GM19328 (cell line): ENCODE results near the gene PLA2G5.

Experiments
- ATAC-seq: cut with Tn5 transposase; IDR thresholded peaks from one replicate; pipeline ENCODE4 v1.9.1; 2021; ENCODE audit warnings: mild to moderate bottlenecking, moderate library complexity; ENCODE audit not compliant: unreplicated experiment

Gene PLA2G5

DNA sequence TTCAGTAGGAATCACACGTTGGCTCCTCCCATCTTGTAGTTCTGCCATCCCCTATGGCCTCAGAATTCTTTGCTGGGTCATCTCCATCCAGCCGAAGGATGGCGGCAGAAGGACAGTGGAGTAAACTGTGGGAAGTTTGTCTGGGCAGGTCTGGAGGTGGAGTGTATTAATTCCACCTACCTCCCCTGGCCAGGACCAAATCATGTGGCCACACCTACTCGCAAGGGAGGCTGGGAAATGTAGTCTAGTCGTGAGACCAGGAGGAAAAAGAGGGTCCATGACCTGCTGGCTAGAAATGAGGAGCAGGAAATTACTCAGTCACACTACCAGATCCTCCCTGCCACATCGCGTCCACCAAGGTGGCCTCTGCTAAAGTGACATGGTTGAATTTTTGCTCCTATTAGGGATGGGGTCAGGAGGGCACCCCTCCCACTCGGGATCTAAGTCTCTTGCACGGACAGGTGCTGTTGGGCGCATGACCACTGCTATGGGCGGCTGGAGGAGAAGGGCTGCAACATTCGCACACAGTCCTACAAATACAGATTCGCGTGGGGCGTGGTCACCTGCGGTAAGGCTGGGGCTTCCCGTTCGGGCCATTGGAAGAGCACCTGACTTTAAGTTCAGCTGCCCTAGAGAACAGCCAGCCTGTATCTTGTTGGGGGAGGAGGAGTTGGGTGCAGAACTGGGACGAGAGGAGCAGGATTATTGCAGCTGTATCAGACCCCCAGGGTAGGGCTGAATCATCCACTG lies 19.5 kb downstream of the PLA2G5 start:
- ATAC-seq: no peak

- ATAC-seq: no peak
Measured at GRCh38 chr1:20090119-20090518, 20.1 kb downstream of the PLA2G5 start.

- ATAC-seq: no peak
Measured at GRCh38 chr1:20090641-20091040, 20.6 kb downstream of the PLA2G5 start.

DNA sequence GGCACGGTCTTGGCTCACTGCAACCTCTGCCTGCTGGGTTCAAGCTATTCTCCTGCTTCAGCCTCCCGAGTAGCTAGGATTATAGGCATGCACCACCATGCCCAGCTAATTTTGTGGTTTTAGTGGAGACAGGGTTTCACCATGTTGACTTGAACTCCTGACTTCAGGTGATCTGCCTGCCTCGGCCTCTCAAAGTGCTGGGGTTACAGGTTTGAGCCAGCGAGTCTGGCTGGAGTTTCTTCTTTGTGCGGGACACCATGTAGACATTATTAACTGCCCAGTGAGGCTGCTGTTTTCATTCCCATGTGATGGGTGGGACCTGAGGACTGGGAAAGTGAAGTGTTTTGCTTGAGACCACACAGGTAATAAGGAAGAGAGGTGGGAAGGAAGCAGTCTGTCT lies 23.3 kb downstream of the PLA2G5 start:
- no peak for ATAC-seq

DNA sequence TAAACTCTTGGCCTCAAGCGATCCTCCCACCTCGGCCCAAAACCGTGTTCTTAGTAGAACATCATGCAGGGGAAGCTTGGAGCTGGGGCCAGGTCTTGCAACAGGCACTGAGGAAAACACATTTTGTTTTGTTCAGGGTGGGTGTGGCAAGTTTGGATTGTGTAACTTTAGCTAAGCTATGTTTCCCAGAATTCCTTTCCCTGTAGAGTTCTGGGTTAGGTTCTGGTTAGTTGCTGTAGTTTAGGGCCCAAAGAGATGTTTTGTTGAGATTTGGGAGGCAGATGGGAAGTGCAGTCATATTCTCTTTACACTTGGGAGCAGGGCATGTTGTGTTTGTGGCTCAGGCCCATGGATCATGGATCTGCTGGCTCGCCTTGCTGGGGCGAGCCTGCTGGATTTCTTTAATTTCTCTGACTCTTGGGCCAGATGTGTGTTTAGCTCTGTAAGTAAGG lies 24.0 kb downstream of the PLA2G5 start:
- ATAC-seq: no peak

- no peak for ATAC-seq
Measured at GRCh38 chr1:20095564-20096434, 25.8 kb downstream of the PLA2G5 start.

DNA sequence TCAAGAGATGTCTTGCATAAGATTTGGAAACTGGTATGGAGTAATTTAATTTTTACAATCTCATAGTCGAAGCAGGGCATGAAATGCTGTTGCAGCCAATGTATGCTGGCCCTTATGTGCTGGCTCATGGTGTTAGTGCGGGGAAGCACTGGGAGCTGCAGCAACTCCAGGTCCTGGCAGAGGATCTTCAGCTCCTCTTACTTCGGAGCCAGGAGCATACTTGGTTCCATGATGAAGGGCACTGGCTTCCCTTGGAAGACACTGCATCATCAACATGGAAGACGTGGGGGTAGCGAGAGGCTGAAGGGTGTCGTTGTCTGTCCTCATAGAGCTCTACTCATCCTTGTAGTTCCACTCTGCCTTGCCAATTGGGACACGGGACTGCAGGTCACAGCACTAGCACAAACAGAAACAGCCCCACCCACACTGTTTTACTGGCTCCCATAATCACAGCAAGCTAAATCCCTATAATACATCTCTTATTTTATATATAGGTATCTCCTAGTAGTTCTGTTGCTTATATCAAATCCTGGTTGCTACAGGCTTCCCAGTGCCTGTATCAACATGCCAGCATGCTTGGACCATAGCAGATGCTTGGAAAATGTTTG lies 26.9 kb downstream of the PLA2G5 start:
- no peak for ATAC-seq

DNA sequence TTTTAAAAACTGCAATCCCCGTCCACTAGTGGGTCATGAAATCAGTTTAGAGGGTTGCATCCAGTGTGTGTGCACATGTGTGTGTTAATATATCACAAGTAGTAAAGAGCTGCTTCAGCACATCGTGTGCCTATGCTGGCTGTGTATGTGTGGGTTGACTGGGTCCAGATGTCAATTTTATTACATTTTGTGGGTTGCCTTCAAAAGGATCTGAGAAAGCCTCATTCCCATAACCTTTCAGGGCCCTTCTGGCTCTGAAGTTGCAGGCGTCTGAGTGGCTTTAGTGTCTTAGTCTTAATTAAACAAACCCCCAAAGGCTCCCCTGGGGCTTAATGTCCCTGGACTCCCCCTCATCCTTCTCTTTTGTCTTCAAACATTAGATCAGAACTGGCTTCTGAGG lies 29.5 kb downstream of the PLA2G5 start:
- ATAC-seq: no peak

GRCh38 chr1:20100632-20101355 lies 30.8 kb downstream of the PLA2G5 start:
- no peak for ATAC-seq

DNA sequence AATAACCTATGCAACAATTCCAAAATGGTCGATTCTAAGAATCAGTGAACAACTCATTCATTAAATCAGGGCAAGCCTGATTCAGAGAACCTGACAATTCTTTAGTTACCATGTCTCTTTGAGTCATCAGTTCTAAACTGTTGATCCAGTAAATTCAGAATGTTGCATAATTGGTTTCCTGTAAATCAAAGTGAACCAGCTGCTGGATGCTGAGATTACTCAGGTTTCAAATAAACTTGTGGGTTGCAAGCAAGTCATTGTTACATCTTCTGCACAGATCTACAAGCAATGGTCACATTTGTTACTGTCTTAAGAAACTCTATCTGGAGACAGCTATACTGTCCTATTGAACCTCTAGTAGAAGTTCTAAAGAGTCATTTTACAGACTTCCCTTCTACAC lies 32.9 kb downstream of the PLA2G5 start:
- no peak for ATAC-seq

- no peak for ATAC-seq
Measured at GRCh38 chr1:20105856-20106255, 35.9 kb downstream of the PLA2G5 start.

DNA sequence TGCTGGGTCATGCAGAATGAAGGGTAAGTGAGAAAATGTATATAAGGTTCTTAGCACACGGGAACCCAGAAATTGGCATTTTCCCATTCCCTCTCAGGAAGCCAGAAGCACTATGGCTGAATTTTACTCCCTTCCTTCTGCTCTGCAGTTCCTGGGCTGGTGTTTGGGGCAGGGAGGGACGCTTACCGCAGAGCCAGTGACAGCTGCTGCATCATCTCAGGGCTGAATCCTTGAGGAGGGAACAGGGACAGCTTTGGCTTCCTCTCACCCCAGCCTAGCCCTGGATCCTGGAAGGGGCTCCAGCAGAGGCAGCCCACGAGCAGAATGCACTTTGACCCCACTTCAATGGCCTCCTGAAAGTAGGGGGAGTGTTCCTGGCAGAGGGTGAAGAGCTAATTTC lies 37.4 kb downstream of the PLA2G5 start:
- no peak for ATAC-seq

- no peak for ATAC-seq
Measured at GRCh38 chr1:20107796-20108195, 37.8 kb downstream of the PLA2G5 start.

DNA sequence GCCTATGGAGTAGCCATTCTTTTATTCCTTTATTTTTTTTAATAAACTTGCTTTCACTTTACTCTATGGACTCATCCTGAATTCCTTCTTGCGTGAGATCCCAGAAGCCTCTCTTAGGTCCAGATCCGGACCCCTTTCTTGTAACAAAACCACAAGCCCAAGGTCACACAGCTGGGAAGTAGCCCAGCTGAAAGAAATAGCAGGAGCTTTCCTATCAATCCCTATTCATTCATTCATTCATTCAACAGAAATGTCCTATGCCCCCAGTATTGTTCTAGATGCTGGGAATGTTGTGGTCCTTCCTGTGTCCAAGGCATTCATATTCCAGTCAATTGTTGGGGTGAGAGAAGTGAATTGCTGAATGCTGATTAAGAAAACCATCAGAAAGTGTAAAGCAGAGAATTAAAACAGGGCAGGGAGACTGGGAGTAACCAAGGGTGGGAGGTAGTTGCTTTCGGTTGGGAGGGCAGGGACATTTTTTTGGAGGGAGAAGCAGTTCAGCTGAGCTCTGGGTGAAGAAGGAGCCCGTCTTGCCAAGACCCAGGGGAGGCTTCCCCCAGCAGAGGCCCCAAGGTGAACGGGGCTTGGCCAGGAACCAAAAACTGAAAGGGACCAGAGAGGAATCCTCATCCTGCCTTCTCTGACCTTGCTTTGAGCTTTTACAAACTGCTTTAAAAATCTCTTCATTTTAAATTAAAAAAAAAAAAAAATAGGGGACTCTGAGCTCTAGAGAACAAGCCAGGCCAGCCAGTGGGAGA lies 38.6 kb downstream of the PLA2G5 start:
- no peak for ATAC-seq

DNA sequence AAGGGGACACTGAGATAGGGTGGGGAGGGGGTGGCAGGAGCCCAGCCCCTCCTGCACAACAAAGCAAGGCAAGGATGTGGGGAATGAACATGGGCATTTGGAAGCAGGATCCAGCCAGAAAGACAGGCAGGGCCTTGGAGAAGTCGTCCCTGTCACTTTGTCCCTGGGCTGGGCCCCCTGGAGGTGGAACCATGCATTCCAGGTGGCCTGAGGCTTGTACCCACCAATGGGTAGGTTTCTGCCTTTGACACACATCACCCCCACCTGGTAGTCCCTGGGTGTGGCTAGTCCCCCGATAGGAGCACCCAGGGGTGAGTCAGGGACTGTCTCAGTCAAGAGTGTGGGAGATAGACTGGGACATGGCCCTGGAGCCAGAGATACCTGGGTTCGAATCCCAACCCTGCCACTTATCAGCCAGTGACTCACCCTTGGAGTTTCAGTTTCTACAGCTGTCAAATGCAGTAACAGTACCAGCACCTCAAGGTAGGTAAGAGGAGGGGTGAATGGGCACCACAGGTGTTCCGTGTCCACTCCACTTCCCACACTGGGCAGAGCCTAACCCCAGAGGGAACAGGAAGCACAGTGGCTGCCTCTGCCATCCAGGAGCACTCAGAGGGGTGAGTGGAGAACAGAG lies 39.3 kb downstream of the PLA2G5 start:
- ATAC-seq: no peak

- no peak for ATAC-seq
Measured at GRCh38 chr1:20110679-20111078, 40.7 kb downstream of the PLA2G5 start.

- ATAC-seq: no peak
Measured at GRCh38 chr1:20111452-20111851, 41.5 kb downstream of the PLA2G5 start.

- no peak for ATAC-seq
Measured at GRCh38 chr1:20112279-20113000, 42.4 kb downstream of the PLA2G5 start.

- no peak for ATAC-seq
Measured at GRCh38 chr1:20114021-20114648, 44.1 kb downstream of the PLA2G5 start.
